ENCODE data around the gene LRRC27.
"Not testable (repeated sequence)": the region's sequence is repeated elsewhere in the genome, so short reads cannot be mapped to it uniquely, and the experiment has no call there.

LRRC27 gene

GRCh38 chr10:132376394-132376851, 44.4 kb downstream of the LRRC27 start:
- no peak for DNase-seq

- no peak for DNase-seq
Measured at GRCh38 chr10:132377326-132377725, 45.3 kb downstream of the LRRC27 start.

- not testable (repeated sequence) for DNase-seq
Measured at GRCh38 chr10:132379026-132379425, 47.0 kb downstream of the LRRC27 start.

- DNase-seq, result not testable (repeated sequence)
Measured at GRCh38 chr10:132380986-132381385, 49.0 kb downstream of the LRRC27 start.

- DNase-seq, result no peak
Measured at GRCh38 chr10:132381741-132382140, 49.7 kb downstream of the LRRC27 start.

GRCh38 chr10:132382231-132382922, 50.4 kb downstream of the LRRC27 start:
- no peak for DNase-seq

GRCh38 chr10:132383101-132383500, 51.1 kb downstream of the LRRC27 start:
- no peak for DNase-seq

GRCh38 chr10:132383751-132384196, 51.8 kb downstream of the LRRC27 start:
- no peak for DNase-seq

GRCh38 chr10:132384618-132385388, 52.8 kb downstream of the LRRC27 start:
- no peak for DNase-seq

GRCh38 chr10:132385389-132385667, 53.3 kb downstream of the LRRC27 start:
- no peak for DNase-seq

GRCh38 chr10:132385721-132386418, 53.9 kb downstream of the LRRC27 start:
- no peak for DNase-seq

GRCh38 chr10:132386419-132386831, 54.4 kb downstream of the LRRC27 start:
- DNase-seq, result no peak

- DNase-seq, result not testable (repeated sequence)
Measured at GRCh38 chr10:132386896-132387295, 54.9 kb downstream of the LRRC27 start.

GRCh38 chr10:132387764-132388210, 55.8 kb downstream of the LRRC27 start:
- peak; percentile 86 for DNase-seq

- peak; percentile 22 for DNase-seq
Measured at GRCh38 chr10:132388891-132389432, 57.0 kb downstream of the LRRC27 start.

- DNase-seq, result peak; percentile 16
Measured at GRCh38 chr10:132389433-132390169, 57.6 kb downstream of the LRRC27 start.

GRCh38 chr10:132390170-132390920, 58.4 kb downstream of the LRRC27 start:
- DNase-seq, result no peak

- peak; percentile 16 for DNase-seq
Measured at GRCh38 chr10:132390921-132391675, 59.1 kb downstream of the LRRC27 start.

GRCh38 chr10:132391676-132392020, 59.7 kb downstream of the LRRC27 start:
- no peak for DNase-seq

- DNase-seq, result no peak
Measured at GRCh38 chr10:132392184-132392800, 60.3 kb downstream of the LRRC27 start.
